Stimulated activated CD8-positive, alpha-beta memory T cell treated with anti-CD3 and anti-CD28 coated beads, Interleukin-15, amount 100 ng/mL, for 48 hours (primary cell): ENCODE measurements around the gene ACOX3.
"Not testable (repeated sequence)": the region's sequence is repeated elsewhere in the genome, so short reads cannot be mapped to it uniquely, and the experiment has no call there.

Experiments used
- DNase-seq, 2 donors: peaks; one replicate each; pipeline ENCODE4 v3.0.0-alpha.2; 2020; ENCODE audit warnings: low read depth in 2 of 2

ACOX3 gene

DNA sequence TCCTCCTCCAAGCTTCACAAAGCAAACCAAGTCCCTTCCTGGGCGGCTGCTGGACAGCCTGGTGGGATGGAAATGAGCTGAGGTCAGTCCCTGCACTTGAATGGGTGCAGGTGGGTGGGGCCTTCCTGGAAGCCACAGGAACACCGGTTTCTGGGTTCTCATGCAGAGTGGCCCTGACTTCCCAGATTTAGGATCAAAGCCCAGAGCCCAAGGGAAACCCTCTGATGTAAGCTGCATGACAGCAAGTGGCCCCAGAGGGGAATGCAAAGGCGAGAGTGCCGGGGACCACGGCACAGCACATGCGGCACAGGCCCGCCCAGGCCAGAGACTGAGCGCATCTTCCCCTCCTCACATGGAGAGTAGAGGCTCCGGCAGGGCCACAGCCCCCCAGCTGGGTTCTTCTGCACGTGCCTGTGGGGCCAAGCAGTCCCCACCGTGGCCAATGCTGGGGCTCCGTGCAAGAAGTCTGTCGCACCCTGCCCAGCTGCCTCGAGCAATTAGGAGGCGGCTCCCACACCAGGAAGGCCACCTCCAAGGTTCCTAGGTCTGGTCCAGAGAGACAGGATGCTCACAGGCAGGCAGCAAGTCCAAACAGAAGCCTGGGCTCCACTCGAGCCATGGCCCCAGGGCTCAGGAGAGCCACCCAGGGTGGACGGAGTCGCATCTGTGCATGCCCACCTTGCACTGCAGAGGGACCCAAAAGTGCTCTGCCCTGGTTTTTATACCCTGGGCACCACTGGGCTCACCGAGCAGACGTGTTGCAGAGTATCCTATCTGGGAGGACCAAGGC is 88.0 kb downstream of the ACOX3 start:
- DNase-seq, result no peak

DNA sequence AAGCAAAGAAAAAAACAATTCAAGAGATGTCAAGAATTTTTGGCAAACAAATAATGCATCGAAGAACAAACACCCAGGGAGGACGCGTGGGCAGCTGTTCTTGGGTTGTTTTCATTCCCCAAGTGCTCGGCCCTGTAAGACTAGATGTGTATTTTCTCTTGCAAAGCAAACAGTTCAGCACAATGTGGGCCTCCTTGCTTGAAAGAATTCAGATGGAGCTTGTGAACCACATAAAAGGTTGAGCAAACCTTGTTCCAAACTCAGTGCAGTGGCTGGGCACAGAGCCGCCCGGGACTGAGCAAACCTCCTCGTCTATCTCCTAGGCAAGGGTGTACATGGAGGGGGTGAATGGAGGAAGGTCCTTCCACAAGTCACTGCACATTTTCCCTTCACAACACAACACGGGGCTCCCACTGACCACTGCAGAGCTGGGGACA is 88.6 kb downstream of the ACOX3 start:
- DNase-seq, result no peak

DNA sequence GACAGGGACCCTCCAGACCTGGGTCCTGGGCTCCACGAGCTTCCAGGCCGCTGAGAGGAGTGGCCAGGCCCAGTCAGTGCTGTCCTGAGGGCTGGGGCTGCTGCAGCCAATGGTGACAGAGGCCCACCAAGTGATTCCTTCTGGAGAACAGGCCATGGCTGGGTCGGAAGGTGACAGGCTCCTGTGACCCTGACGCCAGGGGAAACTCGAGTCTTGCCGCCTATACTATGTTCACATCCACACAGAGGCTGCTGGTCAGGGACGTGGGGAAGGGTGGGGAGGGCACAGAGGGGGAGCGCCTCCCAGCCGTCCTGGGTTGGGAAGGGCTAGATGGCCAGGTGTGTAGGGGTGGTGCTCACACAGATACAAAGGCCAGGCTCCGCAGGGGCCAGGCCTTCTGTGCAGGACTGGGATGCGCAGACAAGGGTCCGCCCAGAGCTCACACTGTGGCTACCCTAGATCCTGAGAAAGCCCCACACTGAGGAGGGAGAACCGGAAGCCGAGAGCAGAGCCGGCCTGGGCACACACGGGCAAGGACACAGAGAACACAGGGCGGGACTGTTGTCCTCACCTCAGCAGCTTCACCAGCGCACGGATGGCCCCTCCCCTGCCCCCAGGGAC is 89.6 kb downstream of the ACOX3 start:
- no peak for DNase-seq

DNA sequence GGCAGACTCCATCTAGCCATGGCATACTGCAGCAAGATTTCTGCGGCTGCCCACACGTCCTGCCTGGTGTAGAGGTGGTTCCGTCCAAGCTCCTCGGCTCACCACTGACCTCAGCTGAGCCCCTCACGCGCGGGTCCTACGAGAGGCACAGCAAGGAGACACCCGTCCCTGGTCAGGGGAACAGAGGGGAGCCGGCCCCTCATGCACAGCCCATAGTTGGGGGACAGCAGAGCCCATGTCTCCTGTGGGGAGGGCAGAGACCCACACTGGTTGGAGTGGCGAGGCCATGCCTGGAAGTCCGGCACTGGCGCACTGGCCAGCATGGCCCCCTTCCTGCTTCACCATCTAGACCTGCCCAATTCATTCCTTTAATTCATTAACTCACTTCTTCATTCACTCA is 90.2 kb downstream of the ACOX3 start:
- no peak for DNase-seq

DNA sequence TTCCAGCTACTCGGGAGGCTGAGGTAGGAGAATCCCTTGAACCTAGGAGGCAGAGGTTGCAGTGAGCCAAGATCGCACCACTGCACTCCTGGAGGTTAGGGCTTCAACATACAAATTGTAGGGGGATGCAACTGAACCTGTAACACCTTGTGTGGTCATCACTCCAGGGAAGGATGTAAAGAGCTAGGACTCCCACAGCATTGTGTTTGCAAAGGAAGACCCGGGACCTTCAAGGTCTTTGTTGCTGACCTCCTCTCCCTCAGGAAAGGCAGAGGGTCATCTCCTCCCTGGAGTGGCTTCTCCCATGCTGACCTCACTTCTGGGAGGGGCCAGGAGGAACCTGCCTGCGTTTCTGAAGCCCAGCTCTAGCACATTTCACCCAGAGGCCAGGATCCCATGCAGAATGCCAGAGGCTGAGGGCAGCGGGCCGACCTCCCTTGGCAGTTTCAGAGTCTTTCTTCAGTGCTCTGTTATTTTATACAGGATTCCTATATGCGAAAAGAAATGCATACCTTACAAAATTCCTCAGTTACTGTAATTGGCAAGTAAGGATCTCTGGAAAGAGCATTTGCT is 90.8 kb downstream of the ACOX3 start:
- DNase-seq, result no peak

DNA sequence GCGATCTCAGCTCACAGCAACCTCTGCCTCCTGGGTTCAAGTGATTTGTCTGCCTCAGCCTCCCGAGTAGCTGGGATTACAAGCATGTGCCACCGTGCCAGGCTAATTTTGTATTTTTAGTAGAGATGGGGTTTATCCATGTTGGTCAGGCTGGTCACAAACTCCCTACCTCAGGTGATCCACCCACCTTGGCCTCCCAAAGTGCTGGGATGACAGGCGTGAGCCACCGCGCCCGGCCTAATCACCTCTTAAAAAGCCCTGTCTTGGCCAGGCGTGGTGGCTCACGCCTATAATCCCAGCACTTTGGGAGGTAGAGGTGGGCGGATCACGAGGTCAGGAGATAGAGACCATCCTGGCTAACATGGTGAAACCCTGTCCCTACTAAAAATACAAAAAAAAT is 91.3 kb downstream of the ACOX3 start:
- not testable (repeated sequence) for DNase-seq

DNA sequence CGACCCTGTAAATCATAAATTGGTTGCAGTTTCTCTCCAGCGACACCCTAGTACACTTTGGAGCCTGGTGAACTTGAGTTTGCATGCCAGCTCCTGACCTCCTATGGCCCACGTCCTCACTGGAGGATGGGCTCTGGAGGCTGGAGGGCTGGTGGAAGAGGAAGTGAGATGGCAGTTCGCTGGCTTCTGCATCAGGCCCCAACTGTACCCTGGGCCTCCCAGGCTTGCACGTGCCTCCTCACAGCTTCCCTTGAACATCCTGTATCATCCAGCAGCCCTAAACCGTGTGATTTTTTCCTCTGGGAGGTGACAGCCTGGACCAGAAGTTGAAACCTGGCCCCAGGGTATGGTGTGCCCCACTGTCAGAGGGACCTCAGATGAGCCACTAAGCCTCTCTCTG is 92.5 kb downstream of the ACOX3 start:
- no peak for DNase-seq

DNA sequence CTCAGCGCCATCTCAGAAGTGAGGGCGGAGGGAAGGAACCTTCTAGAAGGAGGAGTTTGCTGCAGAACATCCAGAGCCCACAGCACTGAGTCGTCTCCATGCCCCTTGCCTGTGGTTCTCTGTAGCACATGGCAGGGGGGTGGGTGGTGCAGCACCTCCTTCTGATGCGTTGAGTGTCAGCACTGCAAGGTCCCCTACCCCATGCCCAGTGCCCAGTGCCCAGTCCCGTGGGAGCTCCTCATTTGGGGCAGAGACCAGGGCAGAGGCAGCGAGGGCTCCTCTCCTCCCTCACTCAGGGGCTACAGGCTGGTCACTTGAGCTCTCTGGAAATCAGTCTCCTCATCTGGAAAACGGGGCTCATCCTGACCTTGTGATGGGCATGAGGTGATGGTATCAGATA is 92.9 kb downstream of the ACOX3 start:
- DNase-seq, result no peak

DNA sequence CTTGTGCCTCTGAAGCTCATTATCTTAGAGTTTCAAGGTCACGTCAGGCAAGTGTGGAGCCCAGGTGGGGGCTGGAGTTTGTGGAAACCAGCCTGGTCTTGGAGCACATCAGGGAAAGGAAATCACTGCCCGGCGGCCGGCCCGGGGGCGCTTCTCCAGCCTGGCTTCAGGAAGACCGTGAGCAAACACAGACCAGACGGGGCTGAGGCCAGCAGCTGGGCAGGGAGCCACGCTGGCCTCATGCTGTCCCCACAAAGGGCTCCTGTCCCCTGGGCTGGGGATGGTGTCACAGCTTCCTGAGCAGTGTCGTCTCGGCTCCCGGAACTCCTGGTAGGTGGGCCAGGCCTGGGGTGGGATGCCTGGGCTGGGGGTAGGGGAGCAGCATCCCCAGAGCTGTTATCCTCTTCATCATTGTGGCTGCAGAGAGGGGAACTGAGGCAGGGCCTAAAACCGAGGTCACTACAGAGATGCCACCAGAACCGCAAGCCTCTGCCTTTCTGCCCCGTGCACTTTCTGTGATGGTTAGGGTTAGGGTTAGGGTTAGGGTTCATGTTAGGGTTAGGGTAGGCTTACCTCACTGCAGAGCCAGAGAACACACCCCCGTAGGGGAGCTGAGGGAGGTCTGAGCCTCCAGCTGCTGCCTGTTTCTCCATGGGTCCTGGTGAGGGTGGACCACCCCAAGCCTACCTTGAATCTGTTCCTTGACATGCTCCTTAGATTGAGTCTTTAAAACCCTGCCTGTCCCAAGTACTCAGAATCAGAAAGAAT is 93.5 kb downstream of the ACOX3 start:
- DNase-seq, result no peak

DNA sequence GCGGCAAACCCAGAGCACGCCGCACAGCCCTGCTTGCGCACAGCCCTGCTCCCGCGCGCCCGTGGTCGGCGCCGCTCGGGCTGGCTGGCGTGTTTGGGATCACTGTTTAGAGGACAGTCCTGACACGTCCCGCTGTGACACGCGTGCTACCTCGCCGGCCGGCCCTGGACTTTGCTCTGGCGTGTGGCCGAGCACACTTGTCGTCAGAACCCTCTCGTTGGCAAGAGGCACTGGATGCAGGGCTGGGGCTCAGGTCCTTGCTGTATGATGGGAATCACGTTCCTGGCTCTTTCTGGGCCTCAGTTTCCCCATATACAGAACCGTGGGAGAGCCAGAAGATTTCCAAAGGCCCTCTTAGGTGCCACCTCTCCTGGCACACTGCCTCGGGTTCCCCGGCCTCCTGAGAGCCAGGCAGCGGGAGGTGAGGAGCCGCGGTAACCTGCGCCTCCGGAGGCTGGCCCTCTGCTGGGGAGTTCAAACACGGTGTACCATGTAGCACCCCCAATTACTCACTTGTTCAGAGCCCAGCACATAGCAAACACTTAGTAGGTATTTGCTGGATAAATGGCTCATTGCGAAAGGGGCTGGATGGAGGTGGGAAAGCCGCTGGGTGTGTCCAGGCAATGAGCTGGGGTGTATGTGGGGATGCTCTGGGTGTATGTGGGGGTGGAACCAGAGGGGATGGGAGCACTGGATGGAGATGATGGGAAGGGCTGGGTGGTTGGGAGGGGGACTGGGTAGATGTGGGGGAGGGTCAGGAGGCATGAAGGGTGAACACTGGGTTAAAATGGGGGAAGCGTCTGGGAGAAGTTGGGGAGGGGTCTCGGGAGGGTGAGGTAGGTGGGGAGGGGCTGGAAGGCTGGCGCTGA is 94.3 kb downstream of the ACOX3 start:
- DNase-seq, result no peak

DNA sequence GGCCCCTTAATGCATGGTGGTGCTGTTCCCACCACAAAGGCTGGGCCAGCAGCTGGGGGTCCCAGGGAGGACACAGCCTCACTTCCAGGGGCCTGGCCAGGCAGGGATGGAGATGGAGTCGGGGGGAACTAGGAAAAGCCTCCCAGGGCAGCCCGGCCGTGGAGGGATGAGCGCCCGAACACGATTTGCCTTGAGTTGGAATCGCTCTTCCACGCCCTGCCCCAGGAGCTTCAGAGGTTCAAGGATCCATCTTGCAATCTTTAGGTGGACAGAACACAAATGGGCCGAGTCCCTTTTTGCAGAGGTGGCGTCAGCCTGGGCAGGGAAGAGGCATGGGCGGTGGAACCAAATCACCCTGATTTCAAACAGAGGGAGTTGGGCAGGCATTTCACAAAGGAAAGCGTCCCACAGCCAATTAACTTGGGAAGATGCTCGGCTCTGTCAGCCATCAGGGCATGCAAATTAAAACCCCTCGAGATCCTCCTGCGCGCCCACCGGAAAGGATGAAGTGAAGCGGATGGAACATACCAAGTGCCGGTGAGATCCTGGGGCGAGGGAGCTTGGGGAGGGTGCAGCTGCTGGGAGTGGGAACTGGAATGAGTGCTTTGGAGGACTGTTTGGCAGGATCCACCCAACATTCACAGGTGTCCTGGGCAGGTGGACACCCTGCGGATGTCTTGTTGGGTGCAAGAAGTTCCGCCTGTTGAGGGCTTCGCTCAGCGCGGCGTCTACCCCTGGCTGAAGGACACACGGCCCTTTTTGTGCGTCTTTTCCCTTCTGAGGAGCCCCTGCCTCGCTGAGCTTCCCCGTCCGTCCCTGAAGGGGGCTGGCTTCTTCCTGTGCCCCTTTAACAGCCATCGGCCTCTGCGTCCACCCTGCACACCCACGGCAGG is 95.2 kb downstream of the ACOX3 start:
- DNase-seq, result no peak

DNA sequence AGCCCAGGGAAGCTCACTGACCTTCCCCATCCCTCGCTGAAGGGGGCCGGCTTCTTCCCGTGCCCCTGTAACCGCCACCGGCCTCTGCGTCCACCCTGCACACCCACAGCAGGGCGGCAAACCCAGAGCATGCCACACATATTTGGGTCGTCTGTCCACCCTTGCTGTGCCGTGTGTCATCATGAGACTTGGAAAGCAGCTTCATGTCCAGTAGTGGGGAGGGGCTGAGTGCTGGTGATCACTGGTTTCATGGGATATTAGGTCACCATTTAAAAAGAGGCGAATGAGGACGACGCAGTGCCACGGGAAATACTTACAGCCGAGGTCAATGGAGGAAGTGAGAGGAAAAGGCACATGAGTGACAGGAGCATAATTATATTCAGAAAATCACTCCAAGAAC is 96.1 kb downstream of the ACOX3 start:
- DNase-seq, result no peak

DNA sequence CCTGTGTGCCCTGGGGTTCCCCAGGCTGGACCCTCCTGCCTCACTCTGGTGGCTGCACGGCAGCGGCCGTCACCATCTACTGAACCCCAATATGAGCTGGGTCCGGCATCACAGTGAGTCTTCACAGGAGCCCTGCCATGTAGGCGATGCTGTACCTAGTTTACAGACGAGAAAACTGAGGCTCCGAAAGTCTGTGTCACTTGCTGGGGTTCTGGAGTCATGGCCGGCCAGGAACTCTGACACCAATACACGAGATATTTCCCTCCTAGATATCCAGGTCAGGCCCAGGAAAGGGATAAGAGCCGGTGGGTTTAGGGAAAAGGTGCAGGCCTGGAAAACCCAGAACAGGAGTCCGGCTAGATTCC is 96.6 kb downstream of the ACOX3 start:
- DNase-seq, result no peak

DNA sequence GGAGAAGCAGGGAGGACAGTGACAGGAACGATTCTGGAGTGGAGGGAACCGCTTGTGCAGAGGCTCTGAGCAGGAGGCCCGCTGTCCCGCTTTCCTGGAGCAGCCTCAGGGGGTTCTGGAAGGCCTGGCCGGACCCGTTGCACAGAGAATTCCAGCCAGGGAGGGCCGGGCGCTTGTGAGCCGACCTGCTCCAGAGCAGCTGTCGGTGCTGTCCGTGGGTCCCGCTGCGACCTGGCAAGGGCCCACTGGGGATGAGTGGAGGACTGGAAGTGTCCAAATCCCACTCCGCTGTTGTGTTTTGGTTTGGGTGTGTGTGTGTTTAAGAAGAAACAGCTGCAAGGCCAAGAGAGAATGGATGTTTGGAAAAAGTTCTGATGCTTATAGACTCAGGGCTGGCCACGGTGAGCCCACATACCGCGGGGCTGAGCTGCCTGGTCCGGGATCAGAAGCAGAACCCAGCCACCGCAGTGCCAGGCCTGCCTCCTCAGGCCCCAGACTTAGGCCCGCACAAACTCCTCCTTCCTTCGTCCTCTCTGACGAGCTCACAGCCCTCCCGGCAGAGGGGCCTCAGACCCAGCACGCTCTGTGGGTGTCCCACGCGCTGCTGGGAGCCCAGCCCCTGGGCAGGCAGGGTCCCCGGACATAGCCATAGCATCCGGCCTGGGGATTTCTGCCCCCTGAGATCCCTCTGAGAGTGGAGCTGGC is 97.1 kb downstream of the ACOX3 start:
- DNase-seq, result no peak

DNA sequence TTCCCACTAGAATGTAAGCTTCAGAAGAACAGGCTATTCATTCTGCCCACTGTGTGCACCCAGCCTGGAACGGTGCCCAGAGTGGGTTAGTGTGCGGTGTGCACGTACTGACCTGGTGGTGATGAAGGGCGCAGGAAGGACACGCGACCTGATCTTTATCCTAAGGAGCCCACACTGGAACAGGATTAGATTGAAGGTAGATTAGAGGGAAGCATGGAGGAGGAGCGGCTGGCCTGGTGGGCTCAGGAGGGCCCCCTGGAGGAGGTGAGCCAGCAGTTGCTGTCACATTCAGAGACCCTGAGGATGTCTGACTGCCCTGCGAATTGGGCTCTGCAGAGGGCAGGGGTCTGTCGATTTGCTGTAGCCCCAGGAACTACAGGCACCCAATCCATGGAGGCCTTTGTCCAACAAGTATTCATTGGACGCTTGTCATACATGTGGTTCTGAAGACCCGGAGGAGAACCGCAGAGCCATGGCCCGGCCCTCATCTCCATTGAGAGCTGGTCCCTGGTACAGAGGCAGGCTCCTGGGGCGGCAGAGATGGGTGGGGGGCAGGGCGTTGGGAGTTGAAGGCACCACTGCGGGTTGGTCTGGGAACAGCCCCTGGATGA is 97.8 kb downstream of the ACOX3 start:
- DNase-seq, result no peak

DNA sequence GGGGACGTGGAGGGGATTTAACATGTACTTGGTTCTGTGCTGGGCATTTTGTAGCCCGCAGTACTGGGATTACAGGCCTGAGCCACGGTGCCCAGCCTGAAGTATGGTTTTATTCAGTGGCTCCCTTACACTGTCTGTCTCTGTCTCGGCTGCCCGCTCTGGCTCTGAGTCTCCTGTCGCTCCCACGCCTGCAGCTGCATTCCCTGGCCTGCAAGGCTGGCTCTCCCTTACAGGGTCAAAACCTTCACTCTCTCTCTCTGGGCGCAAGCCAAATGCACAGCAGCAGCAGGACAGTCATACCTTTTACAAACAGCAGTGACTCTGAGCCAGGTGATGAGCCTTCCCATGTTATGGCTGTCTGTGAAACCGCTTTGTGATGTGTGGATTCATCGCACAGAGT is 98.8 kb downstream of the ACOX3 start:
- DNase-seq, result no peak

DNA sequence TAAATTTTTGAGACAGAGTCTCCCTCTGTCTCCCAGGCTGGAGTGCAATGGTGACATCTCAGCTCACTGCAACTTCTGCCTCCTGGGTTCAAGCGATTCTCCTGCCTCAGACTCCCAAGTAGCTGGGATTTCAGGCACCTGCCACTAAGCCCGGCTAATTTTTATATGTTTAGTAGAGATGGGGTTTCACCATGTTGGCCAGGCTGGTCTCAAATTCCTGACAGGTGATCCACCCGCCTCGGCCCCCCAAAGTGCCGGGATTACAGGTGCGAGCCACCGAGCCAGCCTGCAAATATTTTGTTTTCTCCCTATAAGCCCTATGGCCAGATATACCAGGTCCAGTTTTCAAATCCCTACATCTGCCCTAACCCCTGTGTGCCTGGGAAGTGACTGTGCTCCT is 99.2 kb downstream of the ACOX3 start:
- not testable (repeated sequence) for DNase-seq

DNA sequence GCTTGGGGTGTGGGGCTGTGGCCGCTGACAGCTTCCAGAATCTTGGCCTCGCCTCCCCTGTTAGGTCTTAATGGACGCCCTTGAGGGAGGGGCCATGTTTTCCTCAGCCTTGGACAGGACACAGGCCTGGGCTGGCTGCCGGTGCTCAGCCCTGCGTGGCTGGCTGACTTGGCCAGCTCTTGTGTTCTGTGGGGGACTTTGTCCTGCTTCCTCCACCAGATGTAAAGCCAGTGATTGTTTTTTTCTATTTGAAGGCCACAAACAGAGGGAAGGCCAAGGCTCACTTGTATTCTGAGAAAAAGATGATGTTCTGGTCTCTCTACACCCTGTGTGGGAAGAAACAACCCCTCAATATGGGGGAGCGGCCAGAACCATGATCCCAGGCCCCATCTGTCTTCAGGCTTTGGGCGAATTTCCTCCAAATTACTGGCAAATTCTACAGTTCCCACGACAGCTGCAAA is 99.7 kb downstream of the ACOX3 start:
- no peak for DNase-seq

DNA sequence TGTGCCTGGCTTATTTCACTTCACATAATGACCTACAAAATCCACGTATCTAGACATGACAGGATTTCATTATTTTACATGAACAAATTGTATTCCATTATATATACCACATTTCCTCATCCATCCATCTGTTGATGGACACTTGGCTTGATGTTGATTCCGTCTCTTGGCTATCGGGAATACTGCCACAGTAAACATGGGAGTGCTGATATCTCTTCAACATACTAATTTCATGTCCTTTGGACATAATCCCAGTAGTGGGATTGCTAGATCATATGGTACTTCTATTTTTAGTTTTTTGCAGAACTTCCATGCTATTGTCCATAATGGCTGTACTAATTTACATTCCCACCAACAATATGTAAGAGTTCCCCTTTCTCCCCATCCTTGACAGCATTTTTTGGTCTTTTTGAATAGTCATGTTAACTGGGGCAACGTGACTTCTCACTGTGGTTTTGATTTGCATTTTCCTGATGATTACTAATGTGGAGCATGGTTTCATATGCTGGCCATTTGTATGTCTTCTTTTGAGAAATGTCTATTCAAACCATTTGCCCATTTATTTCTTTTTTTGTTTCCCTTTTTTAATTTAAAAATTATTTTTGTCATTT is 102.1 kb downstream of the ACOX3 start:
- no peak for DNase-seq
